Aorta (tissue), 5 donors: ENCODE results near the gene OSBPL1A. TPM values are rescaled to one million over a fixed set of nuclear protein-coding genes. Genes with fewer than 3 reads are reported as not detected.

ENCODE experiments used
- ATAC-seq: fragments of 200-7000 bp; cut with Tn5 transposase; one replicate; pipeline ENCODE4 v1.9.1; 2022; ENCODE audit warnings: moderate library complexity; ENCODE audit not compliant: low FRiP score
- DNase-seq, 2 donors: peaks; one replicate each; pipeline ENCODE4 v3.0.0-alpha.2; 2020
- H3K27ac ChIP-seq, 2 donors: one replicate each; pipeline ENCODE4 v1.5.1; 2013; ENCODE audit warnings: low read length in 2 of 2, mild to moderate bottlenecking in 2 of 2, moderate library complexity in 2 of 2, control low read depth in 1 of 2, inconsistent platforms in 1 of 2, low read depth in 1 of 2
- H3K27me3 ChIP-seq, 2 donors: one replicate each; pipeline ENCODE4 v1.6.1; 2013; ENCODE audit warnings: control low read depth in 1 of 2, low read length in 1 of 2, mild to moderate bottlenecking in 1 of 2, moderate library complexity in 1 of 2; ENCODE audit not compliant: insufficient read depth in 2 of 2, control insufficient read depth in 1 of 2
- H3K36me3 ChIP-seq, 2 donors: one replicate each; pipeline ENCODE4 v1.6.1; 2013; ENCODE audit warnings: control low read depth in 1 of 2, low read length in 1 of 2, mild to moderate bottlenecking in 1 of 2; ENCODE audit not compliant: insufficient read depth in 2 of 2, control insufficient read depth in 1 of 2
- H3K4me1 ChIP-seq, 2 donors: one replicate each; pipeline ENCODE4 v1.6.1; 2013; ENCODE audit warnings: low read length in 2 of 2, control low read depth in 1 of 2, mild to moderate bottlenecking in 1 of 2, moderate library complexity in 1 of 2; ENCODE audit not compliant: insufficient read depth in 2 of 2, control insufficient read depth in 1 of 2
- H3K4me3 ChIP-seq, 2 donors: one replicate each; pipeline ENCODE4 v1.5.1; 2013; ENCODE audit warnings: low read length in 2 of 2, control low read depth in 1 of 2, mild to moderate bottlenecking in 1 of 2
- H3K9me3 ChIP-seq: one replicate; pipeline ENCODE4 v1.6.1; 2013; ENCODE audit warnings: mild to moderate bottlenecking, low read length; ENCODE audit not compliant: control insufficient read depth
- WGBS, 2 donors: extraction: QIAGEN DNeasy Blood & Tissue Kit; methylation state at CpG; one replicate each; pipeline ENCODE4 v1.1.7; 2013; 5-methylcytosine and 5-hydroxymethylcytosine counted together
- intact Hi-C, 2 donors: fragments of 100-400 bp; cut with DNase I; formaldehyde crosslinking; loops; one replicate each; pipeline versions ENCODE4 v1.14.2 to v1.15.0; 2022
- polyA plus RNA-seq, 2 donors: library from polyadenylated mRNA; stranded (reverse); fragments of 200-250 nt; gene quantifications; one replicate each; pipeline ENCODE4 v1.2.3, GENCODE V29; 2013
- total RNA-seq, 2 donors: library from RNA; stranded (reverse); fragmentation: NEBNext Ultra II Directional; extraction: Animal tissue kit (Norgen Biotek cat#: 25700); gene quantifications; one replicate each; pipeline ENCODE4 v1.2.1, GENCODE V29; 2021
- donor health status: healthy with polysubstance abuse.
- donor health status: Bipolar disorder and iron deficiency.
- donor health status: DM: no; HTN: no; CAD: no.
- donor health status: DM: no; HTN: no; CAD: no.
- donor health status: DM: yes; HTN: yes; CAD: no.

The OSBPL1A gene
- total and polyA plus RNA-seq, 4 donors, result 21.7 to 47.4 (median 37.1) TPM

DNA sequence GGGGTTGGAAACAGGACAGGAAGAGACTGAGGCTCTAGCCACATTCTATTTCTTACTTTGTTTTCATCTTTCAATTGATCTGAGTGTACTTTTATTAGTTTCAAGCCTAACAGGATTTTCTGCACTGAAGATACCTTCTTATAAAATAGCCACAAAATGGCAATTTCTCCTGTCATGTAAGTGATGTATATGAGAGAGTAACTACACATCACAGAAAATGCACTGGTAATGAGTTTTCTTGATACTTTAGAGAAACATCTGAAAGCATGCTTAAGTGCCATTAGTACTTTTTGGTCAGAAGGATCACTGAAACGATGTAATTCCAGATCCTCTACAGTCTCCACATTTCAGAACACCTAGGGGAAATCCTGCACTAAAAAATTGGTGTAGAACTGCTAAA is 153.9 kb downstream of the OSBPL1A start:
- WGBS, 2 donors, result 59 to 73% methylated on average over 1 of the region's 1 CpG
- intact Hi-C loops, result no loop called here

DNA sequence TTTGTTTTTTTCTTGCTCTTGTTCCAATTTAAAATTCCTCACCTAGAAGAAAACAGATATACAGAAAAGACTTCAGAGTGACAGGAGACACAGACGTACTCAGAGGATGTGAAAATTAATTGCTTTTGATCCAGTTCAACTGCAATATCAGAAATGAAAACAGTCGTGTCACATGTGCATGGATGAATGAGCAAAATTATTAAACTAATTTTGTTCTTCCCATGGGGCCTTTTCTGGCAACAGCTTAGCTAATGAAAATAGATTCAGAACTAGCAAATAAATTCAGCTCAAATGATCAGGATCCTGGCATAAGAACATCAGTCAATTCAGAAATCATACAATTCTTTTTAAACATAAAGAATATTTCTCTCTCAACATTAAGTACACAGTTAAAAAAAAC is 158.3 kb downstream of the OSBPL1A start:
- H3K9me3 ChIP-seq, result no peaks in the 10 kb centered on the region
- H3K4me1 ChIP-seq, result peaks cover 0 to 2% of the 10 kb centered on the region in 2 donors
- 11 to 25% methylated on average over 2 of the region's 2 CpGs for WGBS, 2 donors
- no peak overlapping the region for H3K4me3 ChIP-seq
- peaks cover 2 to 3% of the 10 kb centered on the region in 2 donors for H3K36me3 ChIP-seq
- no peak for ATAC-seq
- intact Hi-C loops, result no loop called here
- no peak for DNase-seq
- H3K27ac ChIP-seq, result no peak overlapping the region
- H3K27me3 ChIP-seq, result no peaks in the 10 kb centered on the region

More for the DNA sequence above, 153.9 kb downstream of the OSBPL1A start:
- H3K27ac ChIP-seq, result no peak overlapping the region
- no peak overlapping the region for H3K4me3 ChIP-seq
- H3K4me1 ChIP-seq, result peaks cover 0 to 2% of the 10 kb centered on the region in 2 donors
- peaks cover 0 to 2% of the 10 kb centered on the region in 2 donors for H3K36me3 ChIP-seq
- H3K27me3 ChIP-seq, result no peaks in the 10 kb centered on the region
- ATAC-seq, result no peak
- no peak for DNase-seq
- no peaks in the 10 kb centered on the region for H3K9me3 ChIP-seq

DNA sequence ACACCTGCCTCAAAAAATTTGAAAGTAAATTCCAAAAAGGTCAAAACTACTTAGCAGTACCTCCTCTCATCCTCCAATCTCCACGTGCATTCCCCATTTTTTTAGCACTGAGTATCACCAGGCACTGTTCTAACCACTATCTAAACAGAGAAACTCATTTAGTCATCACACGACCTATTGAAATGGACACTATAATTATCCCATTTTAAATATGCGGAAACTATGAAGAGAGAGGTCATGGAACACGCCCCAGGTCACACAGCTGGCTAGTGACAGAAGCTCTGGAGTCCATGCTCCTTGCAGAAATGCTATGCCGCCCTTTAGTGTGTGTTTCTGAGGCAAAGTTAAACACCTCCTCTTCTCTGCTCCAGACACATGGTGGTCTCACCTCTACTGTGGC is 159.2 kb downstream of the OSBPL1A start:
- DNase-seq (no peak), ATAC-seq (no peak)
- no peaks in the 10 kb centered on the region for H3K9me3 ChIP-seq
- intact Hi-C loops, result no loop called here
- H3K4me3 ChIP-seq, result no peak overlapping the region
- peaks cover 2 to 3% of the 10 kb centered on the region in 2 donors for H3K36me3 ChIP-seq
- no peak overlapping the region for H3K27ac ChIP-seq
- no peaks in the 10 kb centered on the region for H3K27me3 ChIP-seq
- peaks cover 0 to 2% of the 10 kb centered on the region in 2 donors for H3K4me1 ChIP-seq
- 63 to 69% methylated on average over 5 of the region's 5 CpGs for WGBS, 2 donors

DNA sequence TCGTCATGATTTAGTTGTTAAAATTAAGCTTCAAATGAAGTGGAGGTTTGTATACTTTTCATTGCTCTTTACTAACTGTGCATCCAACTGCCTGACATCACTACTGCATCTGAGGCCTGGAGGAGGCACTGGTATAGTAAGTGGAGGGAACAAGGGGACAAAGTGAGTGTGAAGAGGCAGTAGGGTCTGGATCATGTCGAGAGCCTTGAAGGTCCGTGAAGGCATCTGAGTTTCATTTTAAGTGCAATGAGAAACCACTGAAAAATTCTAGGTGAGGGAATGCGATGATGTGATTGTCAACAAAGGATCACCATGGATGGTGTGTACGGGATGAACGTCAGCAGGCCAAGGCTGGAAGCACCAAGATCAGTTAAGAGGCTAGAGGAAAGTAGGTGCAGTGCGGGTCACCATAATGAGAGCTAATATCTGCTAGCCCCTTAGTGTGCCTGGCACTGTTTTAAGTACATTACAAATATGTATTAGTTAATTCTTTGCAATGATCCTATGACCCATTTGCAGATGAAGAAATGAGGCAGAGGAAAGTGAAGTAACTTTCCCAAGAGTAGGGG is 162.7 kb downstream of the OSBPL1A start:
- H3K27me3 ChIP-seq, result no peaks in the 10 kb centered on the region
- no peaks in the 10 kb centered on the region for H3K9me3 ChIP-seq
- no peak overlapping the region for H3K27ac ChIP-seq
- DNase-seq (no peak), ATAC-seq (no peak)
- intact Hi-C loops, result no loop called here
- H3K4me1 ChIP-seq, result peaks cover 0 to 4% of the 10 kb centered on the region in 2 donors
- peaks cover 2 to 3% of the 10 kb centered on the region in 2 donors for H3K36me3 ChIP-seq
- H3K4me3 ChIP-seq, result no peak overlapping the region
- WGBS, 2 donors, result 92% methylated on average over 7 of the region's 7 CpGs

DNA sequence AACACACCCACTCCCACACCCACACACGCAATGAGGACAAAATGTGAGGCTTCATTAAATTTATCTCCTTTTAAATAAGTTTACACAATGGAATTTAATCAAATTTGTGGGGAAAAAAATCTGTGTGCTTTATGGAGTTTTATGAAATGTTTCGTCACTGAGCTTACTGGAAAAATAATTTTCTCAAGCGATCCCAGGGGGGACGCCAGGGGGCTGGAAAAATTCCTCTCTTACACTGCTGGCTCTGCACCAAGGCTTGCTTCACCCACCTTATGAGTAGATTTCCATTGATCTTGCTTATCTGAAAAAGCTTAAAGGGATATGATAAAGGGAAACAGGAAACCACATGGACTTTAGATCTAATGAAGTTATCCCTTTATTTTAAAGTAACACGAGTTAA is 163.3 kb downstream of the OSBPL1A start:
- Histone ChIP-seq H3K27me3 (no peaks in the 10 kb centered on the region), H3K9me3 (no peaks in the 10 kb centered on the region), H3K4me1 (peaks cover 0 to 2% of the 10 kb centered on the region in 2 donors), H3K36me3 (peaks cover 2 to 3% of the 10 kb centered on the region in 2 donors), H3K27ac (no peak overlapping the region), H3K4me3 (no peak overlapping the region)
- intact Hi-C loops, result no loop called here
- DNase-seq, result no peak
- no peak for ATAC-seq
- 74 to 81% methylated on average over 5 of the region's 5 CpGs for WGBS, 2 donors

DNA sequence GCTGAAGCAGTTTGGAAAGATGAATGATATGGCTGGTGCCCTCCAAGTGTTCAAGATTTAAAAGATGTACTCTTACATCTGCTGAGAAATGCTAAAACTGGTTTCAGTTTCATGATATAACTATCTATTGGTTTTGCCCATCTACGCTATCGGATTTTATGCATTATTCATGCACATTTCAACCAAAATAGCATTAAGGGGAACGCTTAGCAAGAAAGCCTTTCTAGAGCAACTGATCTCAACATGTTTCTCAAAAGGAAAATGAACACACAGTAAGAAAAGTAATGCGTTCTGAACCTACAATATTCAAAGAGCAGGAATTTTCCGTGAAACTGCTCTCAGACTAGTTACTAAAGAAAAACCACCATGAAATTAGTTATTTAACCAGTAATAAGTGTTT is 164.8 kb downstream of the OSBPL1A start:
- H3K27me3 ChIP-seq, result no peaks in the 10 kb centered on the region
- H3K9me3 ChIP-seq, result no peaks in the 10 kb centered on the region
- intact Hi-C loops, result no loop called here
- H3K4me1 ChIP-seq, result peaks cover 0 to 2% of the 10 kb centered on the region in 2 donors
- DNase-seq (no peak), ATAC-seq (no peak)
- WGBS, 2 donors, result 90 to 95% methylated on average over 5 of the region's 5 CpGs
- peaks cover 0 to 3% of the 10 kb centered on the region in 2 donors for H3K36me3 ChIP-seq
- no peak overlapping the region for H3K4me3 ChIP-seq
- no peak overlapping the region for H3K27ac ChIP-seq

DNA sequence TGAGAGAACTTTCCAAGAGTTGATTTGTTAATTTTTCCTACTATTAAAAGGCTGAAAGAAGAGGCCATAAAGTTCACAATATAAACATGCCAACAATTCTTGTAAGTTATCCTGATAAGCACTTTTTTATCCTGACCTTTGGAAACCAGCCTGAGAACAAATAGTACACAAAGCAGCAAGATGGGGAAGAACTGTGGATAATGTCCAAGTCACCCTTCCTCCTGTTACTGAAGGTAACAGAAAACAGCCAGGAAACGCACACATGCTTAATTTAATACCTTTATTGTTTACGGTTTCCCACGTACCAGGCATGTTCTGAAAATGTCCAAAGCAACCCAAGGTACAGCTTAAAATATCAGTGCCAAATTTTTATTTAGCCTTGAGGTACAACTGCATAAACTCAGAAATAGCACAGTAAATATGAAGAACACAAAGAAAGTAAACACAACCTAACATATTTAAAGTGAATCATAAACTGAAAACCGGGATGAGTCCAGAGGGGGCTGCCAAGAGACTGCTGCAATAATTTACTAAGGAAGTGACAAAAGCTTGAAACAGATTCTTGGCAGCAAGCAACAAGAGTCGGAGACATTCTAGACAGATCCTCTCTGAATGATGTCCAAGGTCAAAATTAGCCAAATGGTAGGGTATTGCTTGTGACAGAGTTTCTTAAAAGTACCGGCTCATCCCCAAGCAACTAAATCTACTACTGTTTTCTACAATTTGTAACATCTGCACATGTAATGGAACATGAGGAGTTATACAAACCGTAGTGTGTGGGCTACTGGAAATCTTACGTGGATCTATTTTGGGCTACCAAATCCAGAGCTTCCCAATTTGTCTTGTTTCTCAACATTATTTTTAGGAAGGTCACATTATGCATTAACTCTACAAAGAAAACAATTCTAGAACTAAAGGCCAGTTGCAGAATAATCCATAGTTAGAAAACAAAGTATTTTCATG is 165.6 kb downstream of the OSBPL1A start:
- DNase-seq (no peak), ATAC-seq (peak; percentile 63)
- intact Hi-C loops, result no loop called here
- Histone ChIP-seq H3K27me3 (no peaks in the 10 kb centered on the region), H3K27ac (no peak overlapping the region), H3K36me3 (peaks cover 0 to 3% of the 10 kb centered on the region in 2 donors), H3K9me3 (no peaks in the 10 kb centered on the region), H3K4me1 (peaks cover 0 to 2% of the 10 kb centered on the region in 2 donors), H3K4me3 (no peak overlapping the region)
- WGBS, 2 donors, result 59 to 65% methylated on average over 8 of the region's 8 CpGs

DNA sequence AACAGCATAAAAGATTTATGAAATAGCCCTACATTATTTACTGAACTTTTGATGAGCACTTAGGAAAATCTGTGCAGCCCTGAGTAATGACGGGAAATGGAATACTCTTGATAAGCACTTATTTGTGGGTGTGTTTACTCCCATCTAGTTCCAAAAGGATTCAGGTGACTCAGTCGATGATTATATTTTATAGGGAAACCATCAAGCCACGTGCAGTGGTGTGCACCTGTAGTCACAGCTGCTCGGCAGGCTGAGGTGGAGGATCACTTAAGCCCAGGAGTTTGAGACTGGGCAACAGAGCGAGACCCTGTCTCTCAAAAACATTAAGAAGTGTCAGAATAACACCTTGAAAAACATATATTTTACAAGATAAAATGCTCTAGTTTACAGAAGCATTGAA is 166.9 kb downstream of the OSBPL1A start:
- WGBS, 2 donors, result 97% methylated on average over 5 of the region's 5 CpGs
- intact Hi-C loops, result no loop called here
- DNase-seq, result no peak
- H3K27me3 ChIP-seq, result no peaks in the 10 kb centered on the region
- H3K9me3 ChIP-seq, result no peaks in the 10 kb centered on the region
- H3K4me1 ChIP-seq, result peaks cover 0 to 2% of the 10 kb centered on the region in 2 donors
- no peak for ATAC-seq
- no peak overlapping the region for H3K27ac ChIP-seq
- H3K4me3 ChIP-seq, result no peak overlapping the region
- peaks cover 0 to 3% of the 10 kb centered on the region in 2 donors for H3K36me3 ChIP-seq
